Neural cell (in vitro differentiated cells): ENCODE results near the gene SORCS1. TPM values are rescaled to one million over a fixed set of nuclear protein-coding genes. Genes with fewer than 3 reads are reported as not detected.

ENCODE experiments used
- H2AFZ ChIP-seq: fragments of 200-600, 300-800 bp; sonication (generic), shearing (Covaris generic); 2 replicates; pipeline ENCODE4 v1.6.0; 2014; ENCODE audit warnings: low read depth, mild to moderate bottlenecking, antibody characterized with exemption, low read length, moderate library complexity
- H3F3A ChIP-seq: fragments of 200-600 bp; shearing (Covaris generic); 2 replicates; pipeline ENCODE4 v1.6.1; 2016; ENCODE audit warnings: mild to moderate bottlenecking, moderate library complexity, mixed read lengths, antibody characterized with exemption, low read length; ENCODE audit not compliant: insufficient read depth, poor library complexity, severe bottlenecking
- H3K27ac ChIP-seq: fragments of 200-600, 300-800 bp; sonication (generic), shearing (Covaris generic); 2 replicates; pipeline ENCODE4 v1.5.1; 2014; ENCODE audit warnings: mild to moderate bottlenecking, low read length, moderate library complexity
- H3K27me3 ChIP-seq: fragments of 300-800, 200-600 bp; sonication (generic), shearing (Covaris generic); 2 replicates; pipeline ENCODE4 v1.6.0; 2014; ENCODE audit warnings: mild to moderate bottlenecking, low read depth, low read length, moderate library complexity; ENCODE audit not compliant: insufficient read depth
- H3K36me3 ChIP-seq: fragments of 300-800, 200-600 bp; sonication (generic), shearing (Covaris generic); 2 replicates; pipeline ENCODE4 v1.5.1; 2014; ENCODE audit warnings: mild to moderate bottlenecking, antibody characterized with exemption, low read length, moderate library complexity; ENCODE audit not compliant: insufficient read depth
- H3K4me2 ChIP-seq: fragments of 300-800, 200-600 bp; sonication (generic), shearing (Covaris generic); 2 replicates; pipeline ENCODE4 v1.6.0; 2014; ENCODE audit warnings: mild to moderate bottlenecking, low read length
- H3K4me3 ChIP-seq: fragments of 300-800, 200-600 bp; sonication (generic), shearing (Covaris generic); 2 replicates; pipeline ENCODE4 v1.5.1; 2014; ENCODE audit warnings: mild to moderate bottlenecking, low read length, moderate library complexity
- H3K79me2 ChIP-seq: fragments of 200-600 bp; shearing (Covaris generic); replicated peaks from 2 replicates; pipeline ENCODE4 v1.6.0; 2014; ENCODE audit warnings: mild to moderate bottlenecking, low read length, moderate library complexity; ENCODE audit not compliant: insufficient read depth
- H3K9ac ChIP-seq: fragments of 300-800, 200-600 bp; sonication (generic), shearing (Covaris generic); 2 replicates; pipeline ENCODE4 v1.6.1; 2016; ENCODE audit warnings: mild to moderate bottlenecking, low read length, mixed read lengths
- H3K9me2 ChIP-seq: fragments of 200-600 bp; shearing (Covaris generic); 2 replicates; pipeline ENCODE4 v1.6.1; 2016; ENCODE audit warnings: mild to moderate bottlenecking, low read length, mixed read lengths; ENCODE audit not compliant: insufficient read depth
- H3K9me3 ChIP-seq: fragments of 200-600, 300-800 bp; sonication (generic), shearing (Covaris generic); 2 replicates; pipeline ENCODE4 v1.6.1; 2016; ENCODE audit warnings: mild to moderate bottlenecking, mixed run types, low read length, moderate library complexity, mixed read lengths
- H4K20me1 ChIP-seq: fragments of 200-600 bp; shearing (Covaris generic); 2 replicates; pipeline ENCODE4 v1.6.1; 2016; ENCODE audit warnings: mild to moderate bottlenecking, mixed run types; ENCODE audit not compliant: insufficient read depth
- CTCF ChIP-seq: fragments of 450-650 bp; IDR thresholded peaks from 2 replicates; pipeline ENCODE4 v1.5.1; 2014; ENCODE audit warnings: antibody characterized with exemption, mild to moderate bottlenecking, moderate library complexity; ENCODE audit not compliant: poor library complexity, severe bottlenecking
- EP300 ChIP-seq: fragments of 450-650 bp; conservative IDR thresholded peaks from 2 replicates; pipeline ENCODE4 v1.6.1; 2014; ENCODE audit warnings: antibody characterized with exemption, mild to moderate bottlenecking, moderate library complexity; ENCODE audit not compliant: poor library complexity, severe bottlenecking
- EZH2 ChIP-seq: fragments of 200-600, 300-800 bp; shearing (Covaris generic), sonication (generic); IDR thresholded peaks from 2 replicates; pipeline ENCODE4 v1.6.1; 2014; ENCODE audit warnings: antibody characterized with exemption, low read length, borderline replicate concordance, mild to moderate bottlenecking; ENCODE audit not compliant: insufficient read depth, poor library complexity, severe bottlenecking
- MXI1 ChIP-seq: fragments of 450-650 bp; conservative IDR thresholded peaks from 2 replicates; pipeline ENCODE4 v1.6.1; 2014; ENCODE audit warnings: antibody characterized with exemption, mild to moderate bottlenecking; ENCODE audit not compliant: poor library complexity, severe bottlenecking
- POLR2AphosphoS5 ChIP-seq: IDR thresholded peaks from 2 replicates; pipeline ENCODE4 v1.6.1; 2012
- RAD21 ChIP-seq: fragments of 450-650 bp; conservative IDR thresholded peaks from 2 replicates; pipeline ENCODE4 v1.6.1; 2014; ENCODE audit warnings: antibody characterized with exemption, mild to moderate bottlenecking, moderate library complexity
- REST ChIP-seq: IDR thresholded peaks from 2 replicates; pipeline ENCODE4 v1.6.1; 2012; ENCODE audit warnings: borderline replicate concordance
- SMC3 ChIP-seq: fragments of 450-650 bp; conservative IDR thresholded peaks from 2 replicates; pipeline ENCODE4 v1.6.1; 2014; ENCODE audit warnings: antibody characterized with exemption, mild to moderate bottlenecking, moderate library complexity; ENCODE audit not compliant: poor library complexity
- TAF1 ChIP-seq: IDR thresholded peaks from 2 replicates; pipeline ENCODE4 v1.6.1; 2012; ENCODE audit warnings: low read depth
- polyA plus RNA-seq: library from polyadenylated mRNA; depleted of rRNA; stranded (reverse); fragments of >200 nt; gene quantifications from 2 replicates; pipeline ENCODE4 v1.2.3, GENCODE V29; 2014

The SORCS1 gene
- polyA plus RNA-seq, 1 donor from 2014 or later: 27.0 TPM

DNA sequence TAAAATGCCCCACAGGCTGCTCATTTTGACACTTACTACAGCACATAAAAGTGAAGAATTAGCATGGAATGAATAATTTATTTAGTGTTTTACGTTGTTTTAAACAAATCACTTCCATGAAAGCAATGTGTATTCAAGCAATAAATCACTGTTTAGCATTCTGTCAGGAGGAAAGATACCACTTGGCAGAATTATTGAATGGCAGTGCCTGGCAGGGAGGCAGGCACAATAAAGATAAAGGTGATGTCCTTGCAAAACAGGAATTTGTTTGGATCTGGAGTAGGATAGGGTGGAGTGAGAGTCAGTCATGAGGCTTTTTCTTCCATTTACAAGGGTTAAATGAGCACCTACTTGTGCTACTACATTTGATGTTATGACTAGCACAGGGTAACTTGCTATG, 190.8 kb downstream of the SORCS1 start:
- Histone ChIP-seq H3K9me3 (no peaks in the 10 kb centered on the region), H4K20me1 (no peaks in the 10 kb centered on the region), H3K27me3 (no peaks in the 10 kb centered on the region)

GRCh38 chr10:106973288-106973687, 191.2 kb downstream of the SORCS1 start:
- H3K4me2 ChIP-seq: no peak overlapping the region
- no peaks in the 10 kb centered on the region for H3F3A ChIP-seq
- H3K27ac ChIP-seq: no peak overlapping the region
- H3K27me3 ChIP-seq: no peaks in the 10 kb centered on the region
- no peaks in the 10 kb centered on the region for H3K79me2 ChIP-seq
- H3K9me2 ChIP-seq: no peaks in the 10 kb centered on the region
- H3K9me3 ChIP-seq: no peaks in the 10 kb centered on the region
- no peak overlapping the region for H3K9ac ChIP-seq
- H2AFZ ChIP-seq: no peak overlapping the region
- no peaks in the 10 kb centered on the region for H3K36me3 ChIP-seq
- H3K4me3 ChIP-seq: no peak overlapping the region
- no peaks in the 10 kb centered on the region for H4K20me1 ChIP-seq
- TF ChIP-seq RAD21: no peak
- no peak for TF ChIP-seq POLR2AphosphoS5
- TF ChIP-seq REST: no peak
- TF ChIP-seq MXI1: no peak
- no peak for TF ChIP-seq SMC3
- no peak for TF ChIP-seq CTCF
- TF ChIP-seq TAF1: no peak

More for the DNA sequence above, 190.8 kb downstream of the SORCS1 start:
- H3K9ac ChIP-seq: no peak overlapping the region
- H3F3A ChIP-seq: no peaks in the 10 kb centered on the region
- no peaks in the 10 kb centered on the region for H3K36me3 ChIP-seq
- TF ChIP-seq POLR2AphosphoS5 (no peak), RAD21 (no peak), EZH2 (no peak), EP300 (no peak), TAF1 (no peak), REST (no peak), MXI1 (no peak), CTCF (no peak), SMC3 (no peak)
- H3K4me2 ChIP-seq: no peak overlapping the region
- H3K4me3 ChIP-seq: no peak overlapping the region
- no peaks in the 10 kb centered on the region for H3K79me2 ChIP-seq
- H2AFZ ChIP-seq: no peak overlapping the region
- no peak overlapping the region for H3K27ac ChIP-seq
- no peaks in the 10 kb centered on the region for H3K9me2 ChIP-seq
